Colonic mucosa (tissue), 4 donors: ENCODE data around the gene MEIS2. TPM values are rescaled to one million over a fixed set of nuclear protein-coding genes. Genes with fewer than 3 reads are reported as not detected.

Experiments
- DNase-seq: peaks from one replicate; pipeline ENCODE4 v3.0.0-alpha.2; 2020
- H3K27ac ChIP-seq: fragments of 200-600 bp; one replicate; pipeline ENCODE4 v1.8.0; 2021
- H3K27me3 ChIP-seq: fragments of 200-600 bp; one replicate; pipeline ENCODE4 v1.8.0; 2021
- H3K36me3 ChIP-seq: fragments of 200-600 bp; one replicate; pipeline ENCODE4 v1.8.0; 2021
- H3K4me1 ChIP-seq: fragments of 200-600 bp; one replicate; pipeline ENCODE4 v1.8.0; 2021; ENCODE audit warnings: mild to moderate bottlenecking
- H3K4me3 ChIP-seq: fragments of 200-600 bp; one replicate; pipeline ENCODE4 v1.8.0; 2021
- H3K9ac ChIP-seq, 2 donors: one replicate each; pipeline ENCODE4 v1.7.0; 2013; ENCODE audit warnings: control low read depth in 2 of 2, low read depth in 2 of 2, low read length in 2 of 2
- H3K9me3 ChIP-seq: fragments of 200-600 bp; one replicate; pipeline ENCODE4 v1.8.0; 2021
- intact Hi-C: fragments of 100-400 bp; cut with DNase I; formaldehyde crosslinking; loops from one replicate; pipeline ENCODE4 v1.14.1; 2022
- total RNA-seq, 2 donors: library from RNA; stranded (reverse); fragmentation: NEBNext Ultra II Directional in 1 of 2; extraction: Animal tissue kit (Norgen Biotek cat#: 25700) in 1 of 2; gene quantifications; one replicate each; pipeline ENCODE4 v1.2.1, GENCODE V29; 2021
- TF ChIP-seq, protein P1 (sequence below): fragments of 200-600 bp; IDR thresholded peaks from one replicate; pipeline ENCODE4 v1.8.0; 2022; ENCODE audit warnings: antibody characterized with exemption, mild to moderate bottlenecking
- donor health status: healthy.
- donor health status: DM: no; HTN: no; CAD: no.
- donor health status: DM: no; HTN: no; CAD: no.

Gene MEIS2
- total RNA-seq, 2 donors from 2014 or later = 1.7 to 7.6 TPM

DNA sequence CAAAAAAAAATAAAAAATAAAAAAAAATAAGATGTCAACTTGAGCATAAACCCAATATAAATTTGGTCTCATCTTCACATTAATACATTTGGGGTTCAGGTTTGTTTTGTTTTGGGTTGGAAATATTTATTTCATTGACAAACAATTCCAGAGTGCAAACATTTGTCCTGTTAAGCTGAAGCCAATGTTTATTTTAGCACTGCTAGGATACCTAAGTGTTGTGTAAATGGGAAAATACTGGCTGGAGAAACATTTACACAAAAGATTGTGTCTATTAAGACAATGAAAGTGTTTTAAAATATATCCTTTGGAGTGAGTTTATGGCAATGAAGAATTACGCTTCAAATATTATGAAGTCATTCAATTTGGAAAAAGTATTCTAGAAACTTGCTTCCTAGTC, 91.1 kb downstream of the MEIS2 start:
- intact Hi-C loops = no loop called here
- Histone ChIP-seq H3K36me3 (no peaks in the 10 kb centered on the region), H3K9ac (no peak overlapping the region), H3K4me1 (no peaks in the 10 kb centered on the region), H3K27ac (no peak overlapping the region), H3K27me3 (no peaks in the 10 kb centered on the region), H3K9me3 (no peaks in the 10 kb centered on the region), H3K4me3 (no peak overlapping the region)
- TF ChIP-seq, protein P1, sequence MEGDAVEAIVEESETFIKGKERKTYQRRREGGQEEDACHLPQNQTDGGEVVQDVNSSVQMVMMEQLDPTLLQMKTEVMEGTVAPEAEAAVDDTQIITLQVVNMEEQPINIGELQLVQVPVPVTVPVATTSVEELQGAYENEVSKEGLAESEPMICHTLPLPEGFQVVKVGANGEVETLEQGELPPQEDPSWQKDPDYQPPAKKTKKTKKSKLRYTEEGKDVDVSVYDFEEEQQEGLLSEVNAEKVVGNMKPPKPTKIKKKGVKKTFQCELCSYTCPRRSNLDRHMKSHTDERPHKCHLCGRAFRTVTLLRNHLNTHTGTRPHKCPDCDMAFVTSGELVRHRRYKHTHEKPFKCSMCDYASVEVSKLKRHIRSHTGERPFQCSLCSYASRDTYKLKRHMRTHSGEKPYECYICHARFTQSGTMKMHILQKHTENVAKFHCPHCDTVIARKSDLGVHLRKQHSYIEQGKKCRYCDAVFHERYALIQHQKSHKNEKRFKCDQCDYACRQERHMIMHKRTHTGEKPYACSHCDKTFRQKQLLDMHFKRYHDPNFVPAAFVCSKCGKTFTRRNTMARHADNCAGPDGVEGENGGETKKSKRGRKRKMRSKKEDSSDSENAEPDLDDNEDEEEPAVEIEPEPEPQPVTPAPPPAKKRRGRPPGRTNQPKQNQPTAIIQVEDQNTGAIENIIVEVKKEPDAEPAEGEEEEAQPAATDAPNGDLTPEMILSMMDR = no peak
- DNase-seq = no peak

DNA sequence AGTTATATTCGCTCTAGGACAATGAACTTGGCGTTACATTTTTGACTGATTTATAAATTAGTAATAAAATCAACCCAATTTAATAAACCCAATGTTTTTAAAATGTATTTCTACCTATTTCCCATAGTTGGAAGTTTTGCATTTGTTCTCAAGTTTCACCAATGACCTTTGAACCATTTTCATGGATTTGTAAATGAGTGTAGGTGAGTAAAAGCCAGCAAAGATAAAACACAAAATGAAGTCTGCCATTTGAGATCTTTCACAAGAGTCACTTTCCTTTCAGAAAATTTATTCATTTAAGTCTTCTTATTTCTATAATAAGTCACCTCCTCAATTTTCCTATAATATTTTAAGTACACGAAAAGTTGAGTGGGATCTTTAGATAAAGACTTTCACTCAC, 92.1 kb downstream of the MEIS2 start:
- no peak for DNase-seq
- Histone ChIP-seq H3K4me1 (no peaks in the 10 kb centered on the region), H3K9me3 (no peaks in the 10 kb centered on the region), H3K27me3 (no peaks in the 10 kb centered on the region), H3K27ac (no peak overlapping the region), H3K4me3 (no peak overlapping the region), H3K9ac (no peak overlapping the region), H3K36me3 (no peaks in the 10 kb centered on the region)
- TF ChIP-seq, protein P1 = no peak
- intact Hi-C loops = no loop called here

DNA sequence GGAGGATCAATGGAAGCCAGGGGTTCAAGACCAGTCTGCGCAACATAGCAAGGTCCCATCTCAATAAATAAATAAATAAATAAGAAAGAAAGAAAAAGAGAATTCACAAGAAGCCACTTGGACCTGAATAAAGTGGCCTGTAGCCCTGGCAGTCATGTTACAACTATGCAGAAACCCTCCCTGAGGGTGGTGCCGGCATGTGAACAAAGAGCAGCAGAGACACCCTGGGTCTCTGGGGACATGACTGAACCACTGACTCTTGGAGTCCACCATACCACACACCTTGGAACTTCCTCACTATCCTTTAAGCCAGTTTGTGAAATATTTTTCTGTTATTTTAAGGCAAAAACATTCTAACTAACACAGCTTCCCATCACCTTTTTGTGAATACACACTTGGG, 93.0 kb downstream of the MEIS2 start:
- Histone ChIP-seq H3K27me3 (no peaks in the 10 kb centered on the region), H3K4me1 (no peaks in the 10 kb centered on the region), H3K9ac (no peak overlapping the region), H3K27ac (no peak overlapping the region), H3K36me3 (no peaks in the 10 kb centered on the region), H3K4me3 (no peak overlapping the region), H3K9me3 (no peaks in the 10 kb centered on the region)
- TF ChIP-seq, protein P1 = no peak
- intact Hi-C loops = no loop called here
- DNase-seq = no peak

DNA sequence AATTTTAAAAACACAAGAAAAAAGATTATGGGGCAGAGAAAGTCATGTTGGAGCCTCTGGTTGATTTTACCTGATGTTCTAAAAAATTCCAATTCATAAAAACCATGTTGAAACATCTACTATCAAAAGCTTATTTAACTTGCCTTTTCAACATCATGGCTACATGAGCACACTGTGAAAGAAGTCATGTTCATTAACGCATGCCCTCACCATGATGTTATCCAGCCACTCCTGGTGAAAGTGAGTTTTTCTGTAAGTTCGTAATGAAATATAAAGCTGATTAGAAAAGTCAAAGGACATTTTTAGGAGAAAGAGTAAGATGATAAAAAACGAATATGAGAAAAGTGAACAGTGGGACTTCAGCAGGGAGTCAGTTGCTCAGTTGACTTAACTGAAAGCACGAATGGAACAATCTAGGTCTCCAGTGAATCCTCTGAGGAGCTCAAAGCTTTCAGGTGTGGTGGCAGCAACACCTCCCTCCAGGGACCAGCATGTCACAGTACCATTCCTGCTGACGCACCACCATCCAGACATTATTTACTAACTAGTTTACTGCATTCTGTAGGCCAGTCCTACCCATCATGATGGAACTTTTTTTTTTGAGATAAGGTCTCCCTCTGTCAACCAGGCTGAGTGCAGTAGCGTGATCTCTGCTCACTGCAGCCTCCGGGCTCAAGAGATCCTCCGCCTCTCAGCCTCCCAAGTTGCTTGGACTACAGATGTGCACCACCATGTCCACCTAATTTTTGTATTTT, 95.2 kb downstream of the MEIS2 start:
- intact Hi-C loops = no loop called here
- TF ChIP-seq, protein P1 = no peak

DNA sequence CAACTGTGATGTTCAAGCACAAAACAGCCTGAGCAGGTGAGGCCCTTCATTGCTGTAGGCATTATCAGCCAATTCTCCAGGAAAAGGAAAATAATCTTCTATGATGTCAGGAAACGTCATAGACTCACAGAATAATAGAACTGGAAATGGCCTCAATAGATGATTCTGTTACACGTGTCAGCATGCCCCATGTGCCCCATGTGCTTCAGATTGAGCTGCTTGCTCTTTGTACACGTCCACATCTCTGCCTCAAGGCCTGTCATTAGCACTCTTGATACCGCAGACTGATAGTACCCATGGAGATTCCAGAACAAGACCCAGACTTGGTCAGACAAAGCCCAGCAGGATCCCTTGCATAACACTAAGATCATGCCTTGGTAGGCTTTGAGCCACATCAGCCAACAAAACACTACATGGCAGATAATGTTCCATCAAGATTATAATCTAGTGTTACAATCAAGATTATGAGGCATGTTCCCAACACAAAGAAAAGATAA, 95.9 kb downstream of the MEIS2 start:
- Histone ChIP-seq H3K9ac (no peak overlapping the region), H3K4me1 (no peaks in the 10 kb centered on the region), H3K4me3 (no peak overlapping the region), H3K27me3 (no peaks in the 10 kb centered on the region), H3K27ac (no peak overlapping the region), H3K9me3 (no peaks in the 10 kb centered on the region), H3K36me3 (no peaks in the 10 kb centered on the region)
- TF ChIP-seq, protein P1 = no peak
- DNase-seq = no peak
- intact Hi-C loops = no loop called here

More for the DNA sequence above, 95.2 kb downstream of the MEIS2 start:
- H3K27me3 ChIP-seq = no peaks in the 10 kb centered on the region
- H3K36me3 ChIP-seq = no peaks in the 10 kb centered on the region
- H3K4me3 ChIP-seq = no peak overlapping the region
- no peak overlapping the region for H3K9ac ChIP-seq
- no peak overlapping the region for H3K27ac ChIP-seq
- no peaks in the 10 kb centered on the region for H3K9me3 ChIP-seq
- H3K4me1 ChIP-seq = no peaks in the 10 kb centered on the region
- DNase-seq = no peak
